Right ventricle myocardium inferior (tissue), 1 donor: ENCODE measurements around the gene RABGAP1. TPM values are rescaled to one million over a fixed set of nuclear protein-coding genes. Genes with fewer than 3 reads are reported as not detected.

Source experiments
- total RNA-seq: library from RNA; stranded (reverse); fragmentation: NEBNext Ultra II Directional; extraction: Animal tissue kit (Norgen Biotek cat#: 25700); gene quantifications from one replicate; pipeline ENCODE4 v1.2.1, GENCODE V29; 2021
- donor health status: DM: no; HTN: yes; CAD: no; lungs with severe emphysema.

The RABGAP1 gene
- total RNA-seq, 1 donor from 2014 or later = 45.1 TPM

Other genes with a start within 250 kb of the RABGAP1 start
- not detected for gene OR1L4, start 217.0 kb upstream of the RABGAP1 start, total RNA-seq
- not detected for gene OR1L6, start 198.7 kb upstream of the RABGAP1 start, total RNA-seq
- not detected for gene OR5C1, start 152.1 kb upstream of the RABGAP1 start, total RNA-seq
- gene OR1K1, start 140.9 kb upstream of the RABGAP1 start, total RNA-seq = not detected
- gene PDCL, start 112.4 kb upstream of the RABGAP1 start, total RNA-seq = 8.7 TPM
- 35.1 TPM for gene RC3H2, start 35.7 kb upstream of the RABGAP1 start, total RNA-seq
- 5.3 TPM for gene ZBTB6, start 27.7 kb upstream of the RABGAP1 start, total RNA-seq
- gene ZBTB26, start 9.5 kb upstream of the RABGAP1 start, total RNA-seq = 4.6 TPM
- 0.49 TPM for gene GPR21, start 92.6 kb downstream of the RABGAP1 start, total RNA-seq